ENCODE results near the gene C19orf85.

Gene C19orf85

DNA sequence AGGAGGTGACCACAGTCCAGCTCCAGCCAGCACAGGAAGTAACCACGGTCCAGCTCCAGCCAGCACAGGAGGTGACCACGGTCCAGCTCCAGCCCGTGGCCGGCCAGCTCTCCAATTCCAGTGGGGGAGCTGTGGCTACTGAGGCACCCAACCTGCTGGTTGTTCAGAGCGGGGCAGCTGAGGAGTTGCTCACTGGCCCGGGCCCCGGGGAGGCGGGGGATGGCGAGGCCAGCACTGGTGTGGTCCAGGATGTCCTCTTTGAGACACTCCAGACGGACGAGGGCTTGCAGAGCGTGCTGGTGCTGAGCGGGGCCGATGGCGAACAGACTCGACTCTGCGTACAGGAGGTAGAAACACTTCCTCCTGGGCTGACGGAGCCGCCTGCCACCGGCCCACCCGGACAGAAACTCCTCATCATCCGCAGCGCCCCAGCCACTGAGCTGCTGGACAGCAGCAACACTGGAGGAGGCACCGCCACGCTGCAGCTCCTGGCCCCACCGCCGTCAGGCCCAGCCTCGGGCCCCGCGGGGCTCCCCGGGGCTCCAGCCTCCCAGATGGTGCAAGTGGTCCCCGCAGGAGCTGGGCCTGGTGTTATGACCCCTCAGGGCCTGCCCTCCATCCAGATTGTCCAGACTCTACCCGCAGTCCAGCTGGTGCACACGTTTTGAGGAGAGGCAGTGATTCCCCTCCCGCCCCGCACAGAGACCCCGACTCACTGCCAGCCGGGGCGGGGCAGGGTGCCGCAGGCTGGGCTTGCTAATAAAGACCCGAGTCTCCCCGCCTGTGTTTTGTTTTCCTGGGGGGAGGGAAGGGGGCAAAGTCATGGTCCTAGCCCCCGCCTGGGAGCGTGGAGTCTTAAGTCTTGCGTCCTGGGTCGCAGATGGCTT is 19.4 kb upstream of the C19orf85 start:
- Histone ChIP-seq H3K27ac (ENCODE audit: extremely low read depth, low read depth, low read length) (no peak overlapping the region; the same call in 1 of the 2 replicates), H3K4me3 (ENCODE audit: low read depth, low read length) (no peak overlapping the region), H3K4me1 (ENCODE audit: control insufficient read depth, insufficient read depth, low read length) (peaks cover 23% of the 10 kb centered on the region), H3K36me3 (ENCODE audit: control insufficient read depth in 2 of 2, insufficient read depth in 1 of 2, low read length in 2 of 2) (peaks cover 0 to 9% of the 10 kb centered on the region in 2 experiments; a peak in 1 of 3 replicates), H3K9me3 (ENCODE audit: control insufficient read depth, insufficient read depth, low read depth, low read length) (no peaks in the 10 kb centered on the region)
- peak; percentile 61; the same call in 1 of the 2 replicates for TF ChIP-seq ZFP3 (tag by site-specific recombination; IDR thresholded peaks at IDR 0.05; ENCODE audit: low read depth)
- no peak for TF ChIP-seq ZNF624 (tag by site-specific recombination; IDR thresholded peaks at IDR 0.05)
- TF ChIP-seq, protein P1, sequence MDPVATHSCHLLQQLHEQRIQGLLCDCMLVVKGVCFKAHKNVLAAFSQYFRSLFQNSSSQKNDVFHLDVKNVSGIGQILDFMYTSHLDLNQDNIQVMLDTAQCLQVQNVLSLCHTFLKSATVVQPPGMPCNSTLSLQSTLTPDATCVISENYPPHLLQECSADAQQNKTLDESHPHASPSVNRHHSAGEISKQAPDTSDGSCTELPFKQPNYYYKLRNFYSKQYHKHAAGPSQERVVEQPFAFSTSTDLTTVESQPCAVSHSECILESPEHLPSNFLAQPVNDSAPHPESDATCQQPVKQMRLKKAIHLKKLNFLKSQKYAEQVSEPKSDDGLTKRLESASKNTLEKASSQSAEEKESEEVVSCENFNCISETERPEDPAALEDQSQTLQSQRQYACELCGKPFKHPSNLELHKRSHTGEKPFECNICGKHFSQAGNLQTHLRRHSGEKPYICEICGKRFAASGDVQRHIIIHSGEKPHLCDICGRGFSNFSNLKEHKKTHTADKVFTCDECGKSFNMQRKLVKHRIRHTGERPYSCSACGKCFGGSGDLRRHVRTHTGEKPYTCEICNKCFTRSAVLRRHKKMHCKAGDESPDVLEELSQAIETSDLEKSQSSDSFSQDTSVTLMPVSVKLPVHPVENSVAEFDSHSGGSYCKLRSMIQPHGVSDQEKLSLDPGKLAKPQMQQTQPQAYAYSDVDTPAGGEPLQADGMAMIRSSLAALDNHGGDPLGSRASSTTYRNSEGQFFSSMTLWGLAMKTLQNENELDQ (tag by site-specific recombination; IDR thresholded peaks at IDR 0.05; ENCODE audit: low read depth): no peak
- TF ChIP-seq, protein P2, sequence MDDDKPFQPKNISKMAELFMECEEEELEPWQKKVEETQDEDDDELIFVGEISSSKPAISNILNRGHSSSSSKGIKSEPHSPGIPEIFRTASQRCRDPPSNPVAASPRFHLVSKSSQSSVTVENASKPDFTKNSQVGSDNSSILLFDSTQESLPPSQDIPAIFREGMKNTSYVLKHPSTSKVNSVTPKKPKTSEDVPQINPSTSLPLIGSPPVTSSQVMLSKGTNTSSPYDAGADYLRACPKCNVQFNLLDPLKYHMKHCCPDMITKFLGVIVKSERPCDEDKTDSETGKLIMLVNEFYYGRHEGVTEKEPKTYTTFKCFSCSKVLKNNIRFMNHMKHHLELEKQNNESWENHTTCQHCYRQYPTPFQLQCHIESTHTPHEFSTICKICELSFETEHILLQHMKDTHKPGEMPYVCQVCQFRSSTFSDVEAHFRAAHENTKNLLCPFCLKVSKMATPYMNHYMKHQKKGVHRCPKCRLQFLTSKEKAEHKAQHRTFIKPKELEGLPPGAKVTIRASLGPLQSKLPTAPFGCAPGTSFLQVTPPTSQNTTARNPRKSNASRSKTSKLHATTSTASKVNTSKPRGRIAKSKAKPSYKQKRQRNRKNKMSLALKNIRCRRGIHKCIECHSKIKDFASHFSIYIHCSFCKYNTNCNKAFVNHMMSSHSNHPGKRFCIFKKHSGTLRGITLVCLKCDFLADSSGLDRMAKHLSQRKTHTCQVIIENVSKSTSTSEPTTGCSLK (tag by site-specific recombination; IDR thresholded peaks at IDR 0.05): no peak
- no peak for TF ChIP-seq BCL11B (tag by site-specific recombination; IDR thresholded peaks at IDR 0.05; ENCODE audit: low read depth)
- no peak for TF ChIP-seq ZEB2 (tag by site-specific recombination; IDR thresholded peaks at IDR 0.05)
- TF ChIP-seq REST (tag by site-specific recombination; IDR thresholded peaks at IDR 0.05): peak; percentile 84
- no peak for TF ChIP-seq SP7 (tag by site-specific recombination; IDR thresholded peaks at IDR 0.05)
- TF ChIP-seq, protein P3, sequence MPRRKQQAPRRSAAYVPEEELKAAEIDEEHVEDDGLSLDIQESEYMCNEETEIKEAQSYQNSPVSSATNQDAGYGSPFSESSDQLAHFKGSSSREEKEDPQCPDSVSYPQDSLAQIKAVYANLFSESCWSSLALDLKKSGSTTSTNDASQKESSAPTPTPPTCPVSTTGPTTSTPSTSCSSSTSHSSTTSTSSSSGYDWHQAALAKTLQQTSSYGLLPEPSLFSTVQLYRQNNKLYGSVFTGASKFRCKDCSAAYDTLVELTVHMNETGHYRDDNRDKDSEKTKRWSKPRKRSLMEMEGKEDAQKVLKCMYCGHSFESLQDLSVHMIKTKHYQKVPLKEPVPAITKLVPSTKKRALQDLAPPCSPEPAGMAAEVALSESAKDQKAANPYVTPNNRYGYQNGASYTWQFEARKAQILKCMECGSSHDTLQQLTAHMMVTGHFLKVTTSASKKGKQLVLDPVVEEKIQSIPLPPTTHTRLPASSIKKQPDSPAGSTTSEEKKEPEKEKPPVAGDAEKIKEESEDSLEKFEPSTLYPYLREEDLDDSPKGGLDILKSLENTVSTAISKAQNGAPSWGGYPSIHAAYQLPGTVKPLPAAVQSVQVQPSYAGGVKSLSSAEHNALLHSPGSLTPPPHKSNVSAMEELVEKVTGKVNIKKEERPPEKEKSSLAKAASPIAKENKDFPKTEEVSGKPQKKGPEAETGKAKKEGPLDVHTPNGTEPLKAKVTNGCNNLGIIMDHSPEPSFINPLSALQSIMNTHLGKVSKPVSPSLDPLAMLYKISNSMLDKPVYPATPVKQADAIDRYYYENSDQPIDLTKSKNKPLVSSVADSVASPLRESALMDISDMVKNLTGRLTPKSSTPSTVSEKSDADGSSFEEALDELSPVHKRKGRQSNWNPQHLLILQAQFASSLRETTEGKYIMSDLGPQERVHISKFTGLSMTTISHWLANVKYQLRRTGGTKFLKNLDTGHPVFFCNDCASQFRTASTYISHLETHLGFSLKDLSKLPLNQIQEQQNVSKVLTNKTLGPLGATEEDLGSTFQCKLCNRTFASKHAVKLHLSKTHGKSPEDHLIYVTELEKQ (tag by site-specific recombination; IDR thresholded peaks at IDR 0.05; ENCODE audit: borderline replicate concordance): no peak
- POLR2A ChIA-PET: interaction anchor here (1.0 to 3.5 kb wide), 8 partner anchors 8 to 343 kb away, joined by 4 to 44 read pairs (median 7); partner anchors contain the start of genes FIZ1, ISOC2, UBE2S and ZNF628
- CTCF ChIA-PET: interaction anchor here (0.6 to 4.3 kb wide), 4 partner anchors 16 to 149 kb away, joined by 3 to 42 read pairs (median 10); no protein-coding TSS in a partner anchor
